K562 (cell line): ENCODE measurements around the gene PPP1R12C. TPM values are rescaled to one million over a fixed set of nuclear protein-coding genes. Genes with fewer than 3 reads are reported as not detected.

Source experiments
- COPS2 ChIP-seq: fragments of 450-650 bp; conservative IDR thresholded peaks from 2 replicates; pipeline ENCODE4 v1.6.1; 2016; ENCODE audit warnings: mild to moderate bottlenecking, moderate library complexity
- CTBP1 ChIP-seq: fragments of 450-650 bp; IDR thresholded peaks from 2 replicates; pipeline ENCODE4 v1.6.1; 2016; ENCODE audit warnings: borderline replicate concordance
- ELF1 ChIP-seq: fragments of 200-800 bp; sonication (Bioruptor generic); IDR thresholded peaks from 2 replicates; pipeline ENCODE4 v1.6.1; 2016; ENCODE audit warnings: missing genetic modification characterization, missing compliant biosample characterization
- ELK1 ChIP-seq: sonication (generic); formaldehyde crosslinking; IDR thresholded peaks from 2 replicates; pipeline ENCODE4 v1.8.1; 2022; ENCODE audit warnings: missing genetic modification reagents
- FOSL1 ChIP-seq: fragments of 200-800 bp; sonication (Bioruptor generic); conservative IDR thresholded peaks from 2 replicates; pipeline ENCODE4 v1.6.1; 2016; ENCODE audit warnings: missing genetic modification characterization, missing compliant biosample characterization
- FOXP1 ChIP-seq: sonication (generic); formaldehyde crosslinking; IDR thresholded peaks from 2 replicates; pipeline ENCODE4 v1.8.0; 2022; ENCODE audit warnings: mild to moderate bottlenecking, missing genetic modification reagents
- HDGF ChIP-seq: fragments of 450-650 bp; IDR thresholded peaks from 2 replicates; pipeline ENCODE4 v1.6.1; 2016
- HMGN3 ChIP-seq: IDR thresholded peaks from 2 replicates; pipeline ENCODE4 v1.6.1; 2011; ENCODE audit warnings: borderline replicate concordance, low read depth, mild to moderate bottlenecking, mixed read lengths, low read length; ENCODE audit not compliant: insufficient read length; ENCODE audit errors: extremely low read depth
- LEF1 ChIP-seq: fragments of 450-650 bp; IDR thresholded peaks from 2 replicates; pipeline ENCODE4 v1.6.1; 2016; ENCODE audit warnings: mild to moderate bottlenecking
- MYNN ChIP-seq, 2 experiments: sonication (generic); formaldehyde crosslinking in 1 of 2; IDR thresholded peaks; 2 replicates each; pipeline versions ENCODE4 v1.5.0 to v1.6.1; 2016 to 2020; ENCODE audit warnings: antibody characterized with exemption in 1 of 2, missing genetic modification reagents in 1 of 2
- NFRKB ChIP-seq: fragments of 450-650 bp; IDR thresholded peaks from 2 replicates; pipeline ENCODE4 v1.6.1; 2016; ENCODE audit warnings: low read depth
- PBX2 ChIP-seq, 2 experiments: IDR thresholded peaks in 1 of 2; conservative IDR thresholded peaks in 1 of 2; 2 replicates each; pipeline ENCODE4 v1.6.1; 2016; ENCODE audit warnings: low read depth in 2 of 2, mild to moderate bottlenecking in 1 of 2, missing compliant biosample characterization in 1 of 2, missing genetic modification characterization in 1 of 2, moderate library complexity in 1 of 2
- PHB2 ChIP-seq: fragments of 450-650 bp; IDR thresholded peaks from 2 replicates; pipeline ENCODE4 v1.6.1; 2017; ENCODE audit warnings: low read depth
- SAP30 ChIP-seq: fragments of 200-600 bp; sonication (generic); IDR thresholded peaks from 2 replicates; pipeline ENCODE4 v1.6.1; 2012; ENCODE audit warnings: borderline replicate concordance, low read depth, mild to moderate bottlenecking, moderate library complexity, low read length, control low read depth, inconsistent platforms; ENCODE audit not compliant: insufficient read depth, poor library complexity, severe bottlenecking
- THRB ChIP-seq: fragments of 450-650 bp; formaldehyde crosslinking; conservative IDR thresholded peaks from 2 replicates; pipeline ENCODE4 v1.4.0; 2022; ENCODE audit warnings: mild to moderate bottlenecking, missing genetic modification characterization
- TRIM28 ChIP-seq: fragments of 450-650 bp; IDR thresholded peaks from 2 replicates; pipeline ENCODE4 v1.6.1; 2017
- ZBTB7A ChIP-seq: IDR thresholded peaks from 2 replicates; pipeline ENCODE4 v1.6.1; 2011; ENCODE audit warnings: low read depth, mild to moderate bottlenecking, low read length, moderate library complexity, borderline replicate concordance; ENCODE audit not compliant: control insufficient read depth
- ZFP1 ChIP-seq: fragments of 450-650 bp; formaldehyde crosslinking; IDR thresholded peaks from 2 replicates; pipeline ENCODE4 v1.4.0; 2020; ENCODE audit warnings: mild to moderate bottlenecking, mixed read lengths
- ZKSCAN8 ChIP-seq: fragments of 200-800 bp; sonication (Bioruptor generic); IDR thresholded peaks from 2 replicates; pipeline ENCODE4 v1.6.1; 2016; ENCODE audit warnings: missing genetic modification characterization, missing compliant biosample characterization
- polyA plus RNA-seq, 8 experiments: library from polyadenylated mRNA; depleted of rRNA in 4 of 8; stranded (reverse) in 5 of 8; unstranded in 3 of 8; fragments of >200 nt; fragmentation: Nextera tagmentation in 2 of 8; fragmentation: Illumina TruSeq in 1 of 8; extraction: Ambion mirVana in 2 of 8; extraction: Trizol in 1 of 8; gene quantifications; 2 replicates each; pipeline versions ENCODE4 v1.2.1 to v1.2.3, GENCODE V29; 2011 to 2014; ENCODE audit warnings: inconsistent platforms in 1 of 8, missing spikeins in 1 of 8
- total RNA-seq, 7 experiments: library from RNA; depleted of rRNA in 6 of 7; stranded (reverse); fragments of >200 nt in 6 of 7; fragmentation: Illumina TruSeq in 2 of 7; extraction: Trizol in 2 of 7; gene quantifications; 2 replicates each; pipeline versions ENCODE4 v1.2.1 to v1.2.3, GENCODE V29; 2011 to 2021; ENCODE audit warnings: low replicate concordance in 1 of 7
- TF ChIP-seq, protein P1 (sequence below): fragments of 450-650 bp; IDR thresholded peaks from one replicate; pipeline ENCODE4 v1.6.1; 2018; ENCODE audit warnings: mild to moderate bottlenecking, moderate library complexity; ENCODE audit not compliant: partially characterized antibody

Gene PPP1R12C
- total and polyA plus RNA-seq, 9 of the 15 experiments (the other 6 are each of a cell fraction or from before 2014, with no cell fraction given): 1.8 to 136 (median 33.7) TPM

DNA sequence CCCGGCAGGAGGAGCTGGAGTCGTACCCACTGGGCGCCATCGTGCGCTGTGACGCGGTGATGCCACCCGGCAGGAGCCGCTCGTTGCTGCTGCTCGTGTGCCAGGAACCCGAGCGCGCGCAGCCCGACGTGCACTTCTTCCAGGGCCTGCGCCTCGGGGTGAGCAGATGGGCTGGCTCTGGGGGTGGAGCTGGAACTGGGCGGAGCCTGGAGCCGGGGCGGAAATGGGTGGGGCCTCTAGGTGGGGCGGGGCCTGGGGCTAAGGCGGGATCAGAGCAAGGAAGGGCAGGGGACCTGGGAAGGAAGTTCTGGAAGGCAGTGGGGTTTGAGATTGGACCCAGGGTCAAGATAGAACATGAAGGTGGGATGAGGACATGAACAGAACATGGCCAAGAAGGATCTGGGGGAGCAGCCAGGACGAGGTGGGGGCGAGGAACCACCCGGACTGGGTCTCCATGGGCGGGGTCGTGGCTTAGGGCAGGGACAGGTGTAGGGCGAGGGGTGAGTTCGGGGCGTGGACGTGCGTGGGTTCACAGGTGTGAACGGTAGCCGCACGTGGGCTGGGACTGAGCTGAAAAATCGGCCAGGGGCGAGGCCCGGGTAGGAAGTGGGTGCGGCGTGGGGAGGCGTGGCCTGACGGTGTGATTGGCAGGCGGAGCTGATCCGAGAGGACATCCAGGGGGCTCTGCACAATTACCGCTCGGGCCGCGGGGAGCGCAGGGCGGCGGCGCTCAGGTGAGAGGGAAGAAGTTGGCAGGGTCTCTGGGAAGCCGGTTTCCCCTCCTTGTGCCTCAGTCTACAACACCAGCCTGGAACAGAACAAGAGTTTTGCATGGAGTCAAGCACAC, 37.1 kb downstream of the PPP1R12C start (continued):
- TF ChIP-seq PBX2 (CRISPR knock-in tag; IDR thresholded peaks at IDR 0.05; ENCODE audit: low read depth) (peak; percentile 94), PBX2 (tag; conservative IDR thresholded peaks at IDR 0.05; ENCODE audit: low read depth) (peak; percentile 93), MYNN (IDR thresholded peaks at IDR 0.05) (0 out of 2 replicates have a peak, but pooled peaks have one; percentile 49), MYNN (CRISPR knock-in tag; IDR thresholded peaks at IDR 0.05) (no peak), CTBP1 (peak; percentile 6; the same call in 1 of the 2 replicates), FOSL1 (tag) (no peak), THRB (peak; percentile 89), HMGN3 (peak; percentile 58), TRIM28 (peak; percentile 21; the same call in 1 of the 2 replicates), LEF1 (0 out of 2 replicates have a peak, but pooled peaks have one; percentile 30), HDGF (peak; percentile 94), COPS2 (no peak), ZFP1 (CRISPR knock-in tag) (no peak), FOXP1 (CRISPR knock-in tag) (peak; percentile 52), SAP30 (peak; percentile 84), ELF1 (tag) (peak; percentile 60), ZKSCAN8 (CRISPR knock-in tag) (no peak), ZBTB7A (peak; percentile 56; the same call in 1 of the 2 replicates), NFRKB (peak; percentile 79), ELK1 (CRISPR knock-in tag) (no peak), PHB2 (peak; percentile 55; the same call in 1 of the 2 replicates)
- TF ChIP-seq, protein P1, sequence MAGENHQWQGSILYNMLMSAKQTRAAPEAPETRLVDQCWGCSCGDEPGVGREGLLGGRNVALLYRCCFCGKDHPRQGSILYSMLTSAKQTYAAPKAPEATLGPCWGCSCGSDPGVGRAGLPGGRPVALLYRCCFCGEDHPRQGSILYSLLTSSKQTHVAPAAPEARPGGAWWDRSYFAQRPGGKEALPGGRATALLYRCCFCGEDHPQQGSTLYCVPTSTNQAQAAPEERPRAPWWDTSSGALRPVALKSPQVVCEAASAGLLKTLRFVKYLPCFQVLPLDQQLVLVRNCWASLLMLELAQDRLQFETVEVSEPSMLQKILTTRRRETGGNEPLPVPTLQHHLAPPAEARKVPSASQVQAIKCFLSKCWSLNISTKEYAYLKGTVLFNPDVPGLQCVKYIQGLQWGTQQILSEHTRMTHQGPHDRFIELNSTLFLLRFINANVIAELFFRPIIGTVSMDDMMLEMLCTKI: no peak
